ENCODE data around the gene API5.

DNA sequence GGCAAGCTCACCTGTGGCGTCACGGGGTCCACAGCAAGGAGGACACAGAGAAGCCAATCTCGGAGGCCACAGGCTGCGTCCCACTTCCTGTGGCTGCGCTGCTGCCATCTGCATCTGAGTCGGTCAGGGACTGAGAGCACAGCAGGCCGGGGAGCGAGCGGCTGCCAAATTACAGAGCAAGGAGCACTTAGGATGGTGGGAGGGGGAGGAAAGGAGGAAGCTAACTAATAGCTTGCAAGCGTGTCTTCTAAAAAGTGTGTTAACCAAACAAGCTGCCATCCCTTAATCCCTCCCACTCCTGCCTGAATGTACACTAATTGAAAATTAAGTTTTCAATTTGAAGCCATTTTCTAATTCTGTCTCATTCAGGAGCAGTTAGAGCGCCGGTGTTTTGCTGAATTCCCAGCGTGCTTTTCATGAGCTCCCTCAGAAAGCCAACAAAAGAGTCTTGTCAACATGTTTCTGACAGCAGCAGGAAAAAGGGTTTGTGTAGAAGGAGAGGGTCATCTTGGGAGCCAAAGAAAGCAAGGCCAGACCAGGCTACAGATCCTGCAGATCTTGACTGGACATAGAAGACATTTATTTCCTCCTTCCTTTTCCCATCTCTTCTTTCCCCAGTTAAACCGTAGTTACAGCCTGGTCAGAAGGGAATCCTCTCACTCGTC lies 42.4 kb upstream of the API5 start:
- no peak for TF ChIP-seq EZH2 (IDR thresholded peaks at IDR 0.05; ENCODE audit: borderline replicate concordance)
- TF ChIP-seq CTCF (IDR thresholded peaks at IDR 0.05; ENCODE audit: poor library complexity): no peak
- no peak for TF ChIP-seq EZH2phosphoT487 (IDR thresholded peaks at IDR 0.05; ENCODE audit: low read depth, severe bottlenecking, unreplicated experiment)

Measured in hepatocyte (in vitro differentiated cells).